Loucy (cell line): ENCODE data around the gene SORCS2.

Source experiments
- H2AFZ ChIP-seq: fragments of 200-600 bp; sonication (generic); 2 replicates; pipeline ENCODE4 v1.6.0; 2016; ENCODE audit warnings: antibody characterized with exemption, mild to moderate bottlenecking, low read length, moderate library complexity
- H3F3A ChIP-seq: fragments of 200-600 bp; 2 replicates; pipeline ENCODE4 v1.6.0; 2016; ENCODE audit warnings: antibody characterized with exemption, low read depth, mild to moderate bottlenecking
- H3K27me3 ChIP-seq: fragments of 200-600 bp; sonication (generic); 2 replicates; pipeline ENCODE4 v1.6.1; 2014; ENCODE audit warnings: low read length, mild to moderate bottlenecking; ENCODE audit not compliant: insufficient read depth, poor library complexity, severe bottlenecking
- H3K36me3 ChIP-seq: fragments of 200-600 bp; sonication (generic); 2 replicates; pipeline ENCODE4 v1.6.1; 2016; ENCODE audit warnings: low read length; ENCODE audit not compliant: insufficient read depth
- H3K4me1 ChIP-seq: fragments of 200-600 bp; sonication (generic); 2 replicates; pipeline ENCODE4 v1.5.1; 2014; ENCODE audit warnings: low read length, mild to moderate bottlenecking; ENCODE audit not compliant: insufficient read depth, poor library complexity, severe bottlenecking
- H3K4me2 ChIP-seq: fragments of 200-600 bp; sonication (generic); 2 replicates; pipeline ENCODE4 v1.6.0; 2014; ENCODE audit warnings: antibody characterized with exemption, low read length, low read depth, mild to moderate bottlenecking; ENCODE audit not compliant: poor library complexity, severe bottlenecking
- H3K4me3 ChIP-seq: fragments of 200-600 bp; sonication (generic); 2 replicates; pipeline ENCODE4 v1.5.1; 2014; ENCODE audit warnings: low read length, mild to moderate bottlenecking, mixed read lengths; ENCODE audit not compliant: poor library complexity, severe bottlenecking
- H3K79me2 ChIP-seq: fragments of 200-600 bp; sonication (generic); 2 replicates; pipeline ENCODE4 v1.6.1; 2014; ENCODE audit warnings: low read length; ENCODE audit not compliant: insufficient read depth
- H3K9ac ChIP-seq: fragments of 200-600 bp; sonication (generic); 2 replicates; pipeline ENCODE4 v1.6.0; 2014; ENCODE audit warnings: mild to moderate bottlenecking, low read depth, low read length, moderate library complexity; ENCODE audit not compliant: poor library complexity, severe bottlenecking
- H3K9me2 ChIP-seq: fragments of 200-600 bp; sonication (generic); replicated peaks from 2 replicates; pipeline ENCODE4 v1.6.1; 2016; ENCODE audit warnings: low read depth, low read length, mixed read lengths
- H3K9me3 ChIP-seq: fragments of 200-600 bp; sonication (generic); 2 replicates; pipeline ENCODE4 v1.6.1; 2014; ENCODE audit warnings: mild to moderate bottlenecking, antibody characterized with exemption, low read length, low read depth; ENCODE audit not compliant: insufficient read depth
- H4K20me1 ChIP-seq: fragments of 200-600 bp; sonication (generic); 2 replicates; pipeline ENCODE4 v1.6.0; 2014; ENCODE audit warnings: antibody characterized with exemption, low read length, mild to moderate bottlenecking; ENCODE audit not compliant: insufficient read depth, poor library complexity, severe bottlenecking
- CTCF ChIP-seq: fragments of 200-600 bp; sonication (generic); conservative IDR thresholded peaks from 2 replicates; pipeline ENCODE4 v1.5.1; 2014; ENCODE audit warnings: mild to moderate bottlenecking, antibody characterized with exemption, low read length
- EZH2phosphoT487 ChIP-seq: fragments of 200-600 bp; IDR thresholded peaks from 2 replicates; pipeline ENCODE4 v1.6.1; 2018; ENCODE audit warnings: antibody characterized with exemption, mild to moderate bottlenecking, moderate library complexity, borderline replicate concordance

Gene SORCS2

GRCh38 chr4:7773401-7774180 is 581.3 kb downstream of the SORCS2 start:
- H3F3A ChIP-seq: no peaks in the 10 kb centered on the region
- H3K9me3 ChIP-seq: no peaks in the 10 kb centered on the region; the same call in 1 of the 2 replicates
- no peak for TF ChIP-seq EZH2phosphoT487
- no peak for TF ChIP-seq CTCF
- no peak overlapping the region for H3K4me2 ChIP-seq
- no peak overlapping the region for H3K4me3 ChIP-seq
- no peaks in the 10 kb centered on the region for H4K20me1 ChIP-seq
- no peak overlapping the region for H3K9ac ChIP-seq
- no peak overlapping the region for H2AFZ ChIP-seq
- H3K36me3 ChIP-seq: no peaks in the 10 kb centered on the region
- H3K27me3 ChIP-seq: no peaks in the 10 kb centered on the region
- no peaks in the 10 kb centered on the region for H3K4me1 ChIP-seq
- no peaks in the 10 kb centered on the region for H3K79me2 ChIP-seq
- H3K9me2 ChIP-seq: no peaks in the 10 kb centered on the region

DNA sequence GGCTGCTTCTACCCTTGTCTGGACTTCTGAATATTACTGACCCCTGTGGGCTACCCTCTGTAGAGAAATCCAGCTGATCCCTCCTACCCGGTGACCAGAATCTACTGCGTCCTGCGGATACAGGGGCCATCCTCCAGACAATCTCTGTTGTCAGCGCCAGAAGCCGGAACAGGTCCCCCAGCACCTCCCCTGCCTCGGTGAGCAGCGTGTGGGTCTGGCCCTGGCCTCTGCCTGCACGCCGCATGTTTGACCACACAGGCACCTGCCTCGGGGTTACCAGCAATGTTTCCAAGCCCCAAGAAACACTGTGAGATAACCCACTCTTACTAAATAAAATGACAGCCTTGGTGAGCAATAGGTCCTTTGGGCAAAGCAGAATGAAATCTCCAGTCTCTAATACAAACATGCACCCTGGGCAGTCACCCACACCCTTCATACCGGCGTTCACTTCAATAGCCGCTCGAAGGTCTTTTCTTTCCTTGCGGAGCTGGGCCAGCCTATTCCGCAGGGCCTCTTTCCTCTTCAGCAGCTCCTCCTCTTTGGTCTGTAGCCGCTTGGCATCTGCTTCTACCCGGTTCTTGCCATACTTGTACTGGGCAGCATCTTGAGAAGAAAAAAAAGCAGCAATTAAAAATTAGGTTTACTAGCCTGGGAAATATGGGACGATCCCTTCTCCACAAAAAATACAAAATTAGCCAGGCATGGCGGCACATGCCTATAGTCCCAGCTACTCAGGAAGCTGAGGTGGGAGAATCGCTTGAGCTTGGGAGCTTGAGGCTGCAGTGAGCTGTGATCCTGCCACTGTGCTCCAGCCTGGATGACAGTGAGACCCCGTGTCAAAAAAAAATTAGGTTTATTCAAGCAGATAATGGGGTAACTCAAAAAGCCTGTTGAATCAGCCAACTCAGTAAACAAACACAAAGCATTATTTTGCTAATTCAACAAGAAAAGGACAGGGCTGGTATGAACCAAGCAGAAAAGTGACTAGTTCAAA is 582.3 kb downstream of the SORCS2 start:
- no peaks in the 10 kb centered on the region for H3F3A ChIP-seq
- H3K9ac ChIP-seq: no peak overlapping the region
- H3K4me1 ChIP-seq: no peaks in the 10 kb centered on the region
- no peak overlapping the region for H3K4me2 ChIP-seq
- H2AFZ ChIP-seq: no peak overlapping the region
- H3K36me3 ChIP-seq: no peaks in the 10 kb centered on the region
- H3K9me3 ChIP-seq: no peaks in the 10 kb centered on the region; the same call in 1 of the 2 replicates
- TF ChIP-seq CTCF (no peak), EZH2phosphoT487 (no peak)
- H3K27me3 ChIP-seq: no peaks in the 10 kb centered on the region
- H3K4me3 ChIP-seq: no peak overlapping the region
- H4K20me1 ChIP-seq: no peaks in the 10 kb centered on the region
- H3K79me2 ChIP-seq: no peaks in the 10 kb centered on the region
- no peaks in the 10 kb centered on the region for H3K9me2 ChIP-seq

GRCh38 chr4:7775396-7775795 is 583.1 kb downstream of the SORCS2 start:
- no peaks in the 10 kb centered on the region for H3K36me3 ChIP-seq
- no peaks in the 10 kb centered on the region for H4K20me1 ChIP-seq
- no peaks in the 10 kb centered on the region for H3K79me2 ChIP-seq
- no peaks in the 10 kb centered on the region for H3K27me3 ChIP-seq
- H3K9me3 ChIP-seq: no peaks in the 10 kb centered on the region; the same call in 1 of the 2 replicates
- no peaks in the 10 kb centered on the region for H3F3A ChIP-seq
- TF ChIP-seq CTCF: no peak
- no peak for TF ChIP-seq EZH2phosphoT487
- H3K9ac ChIP-seq: no peak overlapping the region
- H2AFZ ChIP-seq: no peak overlapping the region
- H3K9me2 ChIP-seq: no peaks in the 10 kb centered on the region
- no peaks in the 10 kb centered on the region for H3K4me1 ChIP-seq
- no peak overlapping the region for H3K4me3 ChIP-seq
- no peak overlapping the region for H3K4me2 ChIP-seq
